Measurements from ENCODE around the gene PIGZ.
"Not testable (repeated sequence)": the region's sequence is repeated elsewhere in the genome, so short reads cannot be mapped to it uniquely, and the experiment has no call there.

Gene PIGZ

GRCh38 chr3:196962108-196962929, 6.3 kb downstream of the PIGZ start:
- Histone ChIP-seq H3K27me3 (ENCODE audit: control insufficient read depth, insufficient read depth, low read length) (no peaks in the 10 kb centered on the region), H3K36me3 (ENCODE audit: insufficient read depth, low read length) (peaks cover 9% of the 10 kb centered on the region), H3K4me2 (ENCODE audit: low read length) (no peak overlapping the region), H3K9me3 (replicated peaks; ENCODE audit: low read length) (no peaks in the 10 kb centered on the region), H3K9ac (ENCODE audit: low read depth, low read length) (no peak overlapping the region), H3K4me1 (ENCODE audit: control insufficient read depth, insufficient read depth, low read length) (no peaks in the 10 kb centered on the region), H3K4me3 (ENCODE audit: low read length) (no peak overlapping the region)

- no peaks in the 10 kb centered on the region for H3K27me3 ChIP-seq (ENCODE audit: control insufficient read depth, insufficient read depth, low read length)
- no peaks in the 10 kb centered on the region for H3K4me1 ChIP-seq (ENCODE audit: control insufficient read depth, insufficient read depth, low read length)
- no peak overlapping the region for H3K4me3 ChIP-seq (ENCODE audit: low read length)
- H3K4me2 ChIP-seq (ENCODE audit: low read length) = no peak overlapping the region
- H3K9ac ChIP-seq (ENCODE audit: low read depth, low read length) = no peak overlapping the region
- no peaks in the 10 kb centered on the region for H3K36me3 ChIP-seq (ENCODE audit: insufficient read depth, low read length)
- H3K9me3 ChIP-seq (replicated peaks; ENCODE audit: low read length) = no peaks in the 10 kb centered on the region
Measured at GRCh38 chr3:196954832-196955231, 13.8 kb downstream of the PIGZ start.

- H3K36me3 ChIP-seq (ENCODE audit: insufficient read depth, low read length) = no peaks in the 10 kb centered on the region
- H3K9me3 ChIP-seq (replicated peaks; ENCODE audit: low read length) = no peaks in the 10 kb centered on the region
- H3K4me1 ChIP-seq (ENCODE audit: control insufficient read depth, insufficient read depth, low read length) = no peaks in the 10 kb centered on the region
Measured at GRCh38 chr3:196951371-196951770, 17.3 kb downstream of the PIGZ start.

GRCh38 chr3:196949750-196950149, 18.9 kb downstream of the PIGZ start:
- Histone ChIP-seq H3K36me3 (ENCODE audit: insufficient read depth, low read length) (no peaks in the 10 kb centered on the region), H3K9me3 (replicated peaks; ENCODE audit: low read length) (no peaks in the 10 kb centered on the region), H3K27me3 (ENCODE audit: control insufficient read depth, insufficient read depth, low read length) (no peaks in the 10 kb centered on the region), H3K4me1 (ENCODE audit: control insufficient read depth, insufficient read depth, low read length) (no peaks in the 10 kb centered on the region), H3K9ac (ENCODE audit: low read depth, low read length) (no peak overlapping the region), H3K4me3 (ENCODE audit: low read length) (no peak overlapping the region), H3K4me2 (ENCODE audit: low read length) (no peak overlapping the region)

More at GRCh38 chr3:196951371-196951770, 17.3 kb downstream of the PIGZ start:
- no peak overlapping the region for H3K4me2 ChIP-seq (ENCODE audit: low read length)
- H3K27me3 ChIP-seq (ENCODE audit: control insufficient read depth, insufficient read depth, low read length) = no peaks in the 10 kb centered on the region
- H3K9ac ChIP-seq (ENCODE audit: low read depth, low read length) = no peak overlapping the region
- H3K4me3 ChIP-seq (ENCODE audit: low read length) = no peak overlapping the region

- Histone ChIP-seq H3K4me1 (ENCODE audit: control insufficient read depth, insufficient read depth, low read length) (no peaks in the 10 kb centered on the region), H3K4me2 (ENCODE audit: low read length) (no peak overlapping the region), H3K27me3 (ENCODE audit: control insufficient read depth, insufficient read depth, low read length) (no peaks in the 10 kb centered on the region), H3K9ac (ENCODE audit: low read depth, low read length) (no peak overlapping the region), H3K36me3 (ENCODE audit: insufficient read depth, low read length) (no peaks in the 10 kb centered on the region), H3K9me3 (replicated peaks; ENCODE audit: low read length) (no peaks in the 10 kb centered on the region), H3K4me3 (ENCODE audit: low read length) (no peak overlapping the region)
Measured at GRCh38 chr3:196949285-196949619, 19.4 kb downstream of the PIGZ start.

- Histone ChIP-seq H3K9ac (ENCODE audit: low read depth, low read length) (no peak overlapping the region), H3K27me3 (ENCODE audit: control insufficient read depth, insufficient read depth, low read length) (no peaks in the 10 kb centered on the region), H3K4me3 (ENCODE audit: low read length) (no peak overlapping the region), H3K36me3 (ENCODE audit: insufficient read depth, low read length) (no peaks in the 10 kb centered on the region), H3K4me1 (ENCODE audit: control insufficient read depth, insufficient read depth, low read length) (peaks cover 2% of the 10 kb centered on the region), H3K4me2 (ENCODE audit: low read length) (no peak overlapping the region), H3K9me3 (replicated peaks; ENCODE audit: low read length) (no peaks in the 10 kb centered on the region)
Measured at GRCh38 chr3:196948442-196949284, 20.0 kb downstream of the PIGZ start.

GRCh38 chr3:196947860-196948441, 20.7 kb downstream of the PIGZ start:
- H3K9ac ChIP-seq (ENCODE audit: low read depth, low read length) = no peak overlapping the region
- no peaks in the 10 kb centered on the region for H3K36me3 ChIP-seq (ENCODE audit: insufficient read depth, low read length)
- no peak overlapping the region for H3K4me3 ChIP-seq (ENCODE audit: low read length)
- peaks cover 8% of the 10 kb centered on the region for H3K4me1 ChIP-seq (ENCODE audit: control insufficient read depth, insufficient read depth, low read length)
- no peak overlapping the region for H3K4me2 ChIP-seq (ENCODE audit: low read length)
- no peaks in the 10 kb centered on the region for H3K27me3 ChIP-seq (ENCODE audit: control insufficient read depth, insufficient read depth, low read length)
- no peaks in the 10 kb centered on the region for H3K9me3 ChIP-seq (replicated peaks; ENCODE audit: low read length)

- no peaks in the 10 kb centered on the region for H3K36me3 ChIP-seq (ENCODE audit: insufficient read depth, low read length)
Measured at GRCh38 chr3:196947136-196947859, 21.3 kb downstream of the PIGZ start.

GRCh38 chr3:196944037-196944790, 24.4 kb downstream of the PIGZ start:
- peak overlapping the region; percentile 82 for H3K4me3 ChIP-seq (ENCODE audit: low read length)
- H3K9ac ChIP-seq (ENCODE audit: low read depth, low read length) = peak overlapping the region; percentile 96
- not testable (repeated sequence) for H3K27me3 ChIP-seq (ENCODE audit: control insufficient read depth, insufficient read depth, low read length); H3K9me3 ChIP-seq (replicated peaks; ENCODE audit: low read length); H3K36me3 ChIP-seq (ENCODE audit: insufficient read depth, low read length)
- H3K4me2 ChIP-seq (ENCODE audit: low read length) = peak overlapping the region; percentile 98
- H3K4me1 ChIP-seq (ENCODE audit: control insufficient read depth, insufficient read depth, low read length) = peaks cover 16% of the 10 kb centered on the region

More at GRCh38 chr3:196947136-196947859, 21.3 kb downstream of the PIGZ start:
- Histone ChIP-seq H3K4me3 (ENCODE audit: low read length) (no peak overlapping the region), H3K4me2 (ENCODE audit: low read length) (no peak overlapping the region), H3K9ac (ENCODE audit: low read depth, low read length) (no peak overlapping the region), H3K27me3 (ENCODE audit: control insufficient read depth, insufficient read depth, low read length) (no peaks in the 10 kb centered on the region), H3K9me3 (replicated peaks; ENCODE audit: low read length) (no peaks in the 10 kb centered on the region), H3K4me1 (ENCODE audit: control insufficient read depth, insufficient read depth, low read length) (peaks cover 8% of the 10 kb centered on the region)

- Histone ChIP-seq H3K4me1 (ENCODE audit: control insufficient read depth, insufficient read depth, low read length) (peaks cover 16% of the 10 kb centered on the region), H3K4me3 (ENCODE audit: low read length) (peak overlapping the region; percentile 82), H3K4me2 (ENCODE audit: low read length) (peak overlapping the region; percentile 98), H3K9ac (ENCODE audit: low read depth, low read length) (peak overlapping the region; percentile 96), H3K9me3 (replicated peaks; ENCODE audit: low read length) (no peaks in the 10 kb centered on the region), H3K36me3 (ENCODE audit: insufficient read depth, low read length) (peaks cover 14% of the 10 kb centered on the region), H3K27me3 (ENCODE audit: control insufficient read depth, insufficient read depth, low read length) (no peaks in the 10 kb centered on the region)
Measured at GRCh38 chr3:196942915-196943277, 25.7 kb downstream of the PIGZ start.
